GM18519 (cell line): ENCODE data around the gene CMYA5.
"Not testable (repeated sequence)": the region's sequence is repeated elsewhere in the genome, so short reads cannot be mapped to it uniquely, and the experiment has no call there.

ENCODE experiments used
- ATAC-seq: cut with Tn5 transposase; IDR thresholded peaks from one replicate; pipeline ENCODE4 v1.9.1; 2021; ENCODE audit warnings: mild to moderate bottlenecking, moderate library complexity; ENCODE audit not compliant: unreplicated experiment, low FRiP score

The CMYA5 gene

DNA sequence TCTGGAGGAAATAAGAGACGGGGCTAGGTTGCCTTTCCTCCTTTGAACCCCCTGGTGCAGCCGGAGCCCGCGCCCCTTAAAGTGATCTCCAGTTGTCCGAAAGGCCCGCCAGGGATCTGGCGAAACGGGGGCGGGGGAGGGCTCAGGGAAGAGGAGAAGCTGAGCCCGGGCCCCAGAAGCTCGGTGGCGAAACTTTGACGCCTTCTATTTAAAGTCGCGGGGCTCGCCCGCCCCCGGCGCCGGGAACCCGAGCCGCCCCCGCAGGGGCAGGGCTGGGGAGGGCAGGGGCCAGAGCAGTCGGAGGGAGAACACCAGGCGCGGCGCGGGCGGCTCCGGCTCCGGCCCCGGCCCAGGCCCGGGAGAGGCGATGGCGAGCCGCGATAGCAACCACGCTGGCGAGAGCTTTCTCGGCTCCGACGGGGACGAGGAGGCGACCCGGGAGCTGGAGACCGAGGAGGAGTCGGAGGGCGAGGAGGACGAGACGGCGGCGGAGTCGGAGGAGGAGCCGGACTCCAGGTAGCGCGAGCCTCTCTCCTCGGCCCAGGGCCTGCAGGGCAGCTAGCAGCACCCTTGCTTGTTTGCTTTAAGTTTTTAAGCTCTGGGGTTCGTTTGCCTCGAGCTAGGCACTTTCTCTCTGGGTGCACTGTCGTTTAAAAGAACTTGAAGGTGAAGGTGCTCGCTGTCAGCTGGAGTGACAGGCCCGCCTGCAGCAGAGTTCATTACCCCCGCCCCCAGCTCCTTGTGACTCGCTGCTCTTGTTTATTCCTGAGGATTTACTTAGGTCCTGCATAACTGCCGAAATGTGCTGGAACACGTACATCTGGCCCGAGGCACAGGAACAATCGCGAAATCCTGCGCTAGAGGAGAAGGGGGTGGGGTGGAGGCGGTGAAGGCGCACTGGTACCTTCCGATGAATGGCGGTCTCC is at the start of gene CMYA5:
Gene CMYA5 (plus strand): TSS at position 296 of the 926 bp plus-strand sequence. CDS start 72 bp downstream, at position 368.
- no peak for ATAC-seq

DNA sequence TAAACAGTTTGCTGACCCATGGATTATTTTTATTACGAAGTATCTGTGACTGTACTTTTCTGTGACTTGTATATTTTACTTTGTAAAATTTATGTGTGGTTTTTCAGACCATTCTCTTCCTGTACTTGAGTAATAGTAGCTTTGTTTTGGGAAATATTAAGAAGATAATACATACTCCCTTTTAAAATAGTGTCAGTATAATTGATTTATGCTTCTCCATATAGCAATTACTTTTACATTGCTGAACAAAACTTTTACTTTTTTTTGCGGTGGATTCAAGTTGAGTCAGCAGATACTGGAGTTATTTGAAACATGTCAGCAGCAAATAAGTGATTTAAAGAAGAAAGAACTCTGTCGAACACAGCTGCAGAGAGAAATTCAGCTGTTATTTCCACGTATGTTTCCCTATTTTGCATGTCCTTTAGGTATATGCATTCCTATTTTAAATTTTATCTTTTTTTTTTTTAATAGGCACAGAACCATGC is 49.0 kb upstream of the CMYA5 start:
- ATAC-seq = no peak

DNA sequence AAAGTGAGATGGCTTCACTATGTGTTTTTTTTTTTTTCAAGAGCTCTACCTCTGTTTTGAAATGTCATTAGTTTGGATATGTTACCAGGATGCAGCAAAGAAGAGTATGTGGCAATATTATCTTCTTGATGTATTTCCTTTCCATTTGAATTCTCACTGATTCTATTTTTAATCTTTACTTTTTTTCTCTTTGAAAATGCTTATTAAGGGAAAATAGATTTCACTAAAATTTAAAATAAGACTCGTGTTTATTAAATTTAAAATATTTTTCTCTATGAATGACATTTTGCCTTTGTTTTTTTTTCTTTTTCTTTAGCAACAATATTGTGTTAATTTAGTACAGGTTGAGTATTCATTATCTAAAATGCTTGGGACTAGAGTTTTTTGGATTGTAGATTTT is 48.2 kb upstream of the CMYA5 start:
- ATAC-seq = no peak

DNA sequence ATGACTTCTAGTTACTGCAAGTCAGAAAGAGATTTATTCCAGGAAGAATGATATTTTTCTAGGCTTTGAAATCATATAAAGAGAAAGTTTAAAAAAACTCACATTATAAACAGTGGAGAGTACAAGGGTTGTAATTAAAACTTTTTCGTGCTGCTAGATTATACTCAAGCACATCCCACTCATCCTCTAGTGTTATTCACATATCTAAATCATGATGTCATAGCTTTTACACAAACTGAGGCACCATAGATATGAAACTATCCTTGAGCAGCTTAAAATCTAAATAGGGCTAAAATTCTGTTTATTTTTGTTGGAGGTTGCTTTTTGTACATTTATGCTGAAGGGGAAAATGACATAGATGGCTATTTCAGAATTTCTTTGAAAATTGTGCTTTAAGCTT is 47.4 kb upstream of the CMYA5 start:
- ATAC-seq = no peak

DNA sequence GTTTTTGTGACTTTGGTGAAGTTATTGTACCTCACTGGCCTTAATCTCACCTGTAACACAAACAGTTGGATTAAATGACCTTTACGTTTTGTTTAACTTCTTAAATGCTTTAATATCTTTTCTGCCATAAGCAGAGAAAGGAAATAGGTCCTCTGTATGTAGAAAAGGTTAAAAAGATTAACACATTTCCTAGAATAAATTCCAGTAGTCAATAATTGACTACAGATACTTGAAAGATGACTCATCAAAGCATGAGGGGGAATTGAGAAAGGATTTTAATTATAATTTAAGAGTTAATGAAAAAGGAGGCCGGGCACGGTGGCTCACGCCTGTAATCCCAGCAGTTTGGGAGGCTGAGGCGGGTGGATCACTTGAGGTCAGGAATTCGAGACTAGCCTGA is 35.8 kb upstream of the CMYA5 start:
- ATAC-seq = no peak

GRCh38 chr5:79663212-79663611 is 26.4 kb upstream of the CMYA5 start:
- ATAC-seq = no peak

DNA sequence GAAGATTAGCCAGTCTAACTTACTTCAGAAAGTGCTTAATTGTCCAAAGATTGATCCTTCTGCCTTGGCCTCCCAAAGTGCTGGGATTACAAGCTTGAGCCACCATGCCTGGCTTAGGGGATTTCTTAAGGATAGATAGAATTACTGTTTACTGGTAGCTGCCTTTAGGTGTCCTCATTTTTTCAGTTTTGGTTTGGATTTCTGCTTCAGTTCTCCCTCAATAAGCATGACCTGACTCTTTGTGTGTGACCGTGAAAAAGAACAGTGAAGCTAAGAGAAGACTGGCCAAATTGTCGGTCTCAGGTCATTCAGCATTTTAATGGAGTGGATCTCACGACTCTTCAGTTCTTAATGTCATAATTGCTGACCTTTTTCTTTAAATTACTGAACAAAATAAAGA is 22.9 kb upstream of the CMYA5 start:
- ATAC-seq = no peak

DNA sequence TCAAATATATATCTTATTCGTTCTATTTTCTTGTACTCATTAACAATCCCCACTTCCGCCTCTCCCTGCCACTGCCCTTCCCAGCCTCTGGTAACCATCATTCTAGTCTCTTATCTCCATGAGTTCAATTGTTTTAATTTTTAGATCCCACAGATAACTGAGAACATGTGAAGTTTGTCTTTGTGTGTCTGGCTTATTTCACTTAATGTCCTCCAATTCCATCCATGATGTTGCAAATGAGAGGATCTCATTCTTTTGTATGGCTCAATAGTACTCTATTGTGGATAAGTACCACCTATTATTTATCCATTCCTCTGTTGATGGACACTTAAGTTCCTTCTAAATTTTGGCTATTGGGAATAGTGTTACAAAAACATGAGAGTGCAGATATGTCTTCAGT is 17.2 kb upstream of the CMYA5 start:
- no peak for ATAC-seq

DNA sequence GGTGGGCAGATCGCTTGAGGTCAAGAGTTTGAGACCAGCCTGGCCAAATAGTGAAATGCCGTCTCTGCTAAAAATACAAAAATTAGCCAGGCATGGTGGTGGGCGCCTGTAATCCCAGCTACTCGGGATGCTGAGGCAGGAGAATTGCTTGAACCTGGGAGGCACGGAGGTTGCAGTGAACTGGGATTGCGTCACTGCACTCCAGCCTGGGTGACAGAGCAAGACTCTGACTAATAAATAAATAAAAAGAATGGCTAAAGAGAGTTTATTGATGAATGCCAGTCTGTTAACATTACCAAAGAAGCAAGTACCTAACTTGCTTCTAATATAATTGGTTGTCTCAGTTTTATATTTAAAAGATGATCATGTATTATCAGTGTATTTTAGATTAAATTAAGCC is 13.3 kb upstream of the CMYA5 start:
- ATAC-seq = not testable (repeated sequence)

- ATAC-seq = not testable (repeated sequence)
Observed at GRCh38 chr5:79682102-79682501, 7.5 kb upstream of the CMYA5 start.

GRCh38 chr5:79684782-79685181 is 4.9 kb upstream of the CMYA5 start:
- no peak for ATAC-seq

- ATAC-seq = no peak
Observed at GRCh38 chr5:79685627-79686026, 4.0 kb upstream of the CMYA5 start.

- no peak for ATAC-seq
Observed at GRCh38 chr5:79686799-79687198, 2.8 kb upstream of the CMYA5 start.

DNA sequence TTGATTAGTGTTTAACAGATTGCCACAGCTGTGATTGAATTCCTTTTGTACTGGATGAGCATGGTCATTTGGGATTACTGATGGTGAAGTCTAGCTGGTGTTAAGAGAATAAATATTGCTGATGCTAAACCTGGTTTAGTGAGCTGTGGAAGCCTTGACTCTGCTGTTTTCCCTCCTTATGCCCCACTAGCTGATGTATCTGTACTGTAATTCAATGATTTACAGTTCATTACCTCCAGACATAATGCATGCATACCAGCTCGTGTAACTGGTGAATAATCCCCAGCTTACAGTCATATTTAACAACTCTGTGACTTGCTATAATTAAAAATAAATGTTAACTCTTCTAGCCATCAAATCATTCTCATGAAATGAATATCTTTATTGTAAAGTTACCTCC is 1.7 kb upstream of the CMYA5 start:
- ATAC-seq = no peak

DNA sequence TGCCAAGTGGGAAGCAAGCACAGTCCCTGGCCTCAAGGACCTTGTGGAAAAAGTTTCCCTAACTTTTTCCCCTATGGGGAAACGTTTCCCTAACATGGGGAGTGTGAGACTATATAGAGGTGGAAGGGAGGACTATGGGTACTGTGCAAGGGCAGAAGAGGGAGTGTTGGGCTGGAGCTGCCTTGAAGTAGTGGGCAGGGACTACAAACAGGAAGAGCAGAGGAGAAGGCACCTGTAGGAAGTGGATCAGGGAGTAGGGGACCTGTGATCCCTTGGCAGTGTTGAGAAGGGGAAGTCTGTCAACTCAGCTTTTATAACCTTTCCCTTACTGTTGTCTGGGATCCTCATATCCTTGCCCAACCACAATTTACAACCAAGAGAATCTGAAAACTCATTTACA is 1.4 kb downstream of the CMYA5 start:
- ATAC-seq = no peak

DNA sequence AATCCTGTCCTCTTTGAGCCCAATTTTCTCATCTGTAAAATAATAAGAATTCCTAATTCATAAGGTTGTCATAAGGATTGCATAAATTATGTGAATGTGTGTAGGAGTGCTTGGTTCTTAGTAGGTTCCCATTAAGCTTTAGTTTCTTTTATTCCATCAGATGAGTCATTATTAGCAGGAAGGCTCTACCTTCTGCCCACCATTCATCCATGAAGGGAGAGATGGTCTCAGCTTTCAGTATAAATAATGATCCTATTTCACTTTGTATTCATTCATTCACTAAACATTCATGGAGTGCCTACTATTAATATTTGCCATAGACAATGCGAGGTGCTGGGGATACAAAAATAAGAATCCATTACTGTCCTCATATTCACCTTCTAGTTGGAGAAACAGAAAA is 3.0 kb downstream of the CMYA5 start:
- ATAC-seq = no peak

DNA sequence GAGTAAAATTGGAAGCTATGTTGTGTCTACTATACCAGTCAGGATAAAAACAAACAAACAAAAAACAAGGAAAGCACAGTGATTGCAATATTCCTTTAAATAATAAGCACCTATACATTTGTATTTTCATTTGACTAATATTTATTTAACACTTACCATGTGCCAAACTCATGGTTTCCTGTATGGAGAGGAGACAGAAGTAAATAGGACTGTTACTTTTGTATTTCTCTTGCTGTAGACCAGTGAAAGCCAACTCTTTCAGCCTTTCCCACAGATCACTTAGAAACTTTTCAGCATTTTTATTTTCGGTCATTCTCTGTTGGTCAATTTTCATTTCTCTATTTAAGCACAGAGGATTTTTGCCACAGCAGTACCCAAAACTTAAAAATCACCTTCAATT is 4.5 kb downstream of the CMYA5 start:
- ATAC-seq = no peak

GRCh38 chr5:79694652-79695051 is 5.0 kb downstream of the CMYA5 start:
- ATAC-seq = no peak

DNA sequence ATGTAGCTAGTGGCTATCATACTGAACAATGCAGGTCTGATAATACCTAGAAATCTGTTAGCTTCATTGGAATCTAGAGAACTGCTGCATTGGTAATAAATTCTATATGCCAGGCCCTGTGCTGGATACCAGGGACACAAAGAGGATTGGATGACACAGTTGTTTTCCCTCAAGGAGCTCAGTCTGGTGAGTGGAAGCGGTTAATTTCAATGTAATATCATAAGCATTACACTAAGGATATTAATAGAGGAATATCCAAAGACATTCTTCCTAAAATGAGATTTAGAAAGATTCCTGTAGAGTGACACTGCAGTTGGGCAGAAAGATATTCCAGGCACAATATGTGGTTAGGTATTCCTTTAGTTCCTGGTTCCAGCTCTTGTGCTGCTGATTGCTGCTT is 5.9 kb downstream of the CMYA5 start:
- no peak for ATAC-seq

DNA sequence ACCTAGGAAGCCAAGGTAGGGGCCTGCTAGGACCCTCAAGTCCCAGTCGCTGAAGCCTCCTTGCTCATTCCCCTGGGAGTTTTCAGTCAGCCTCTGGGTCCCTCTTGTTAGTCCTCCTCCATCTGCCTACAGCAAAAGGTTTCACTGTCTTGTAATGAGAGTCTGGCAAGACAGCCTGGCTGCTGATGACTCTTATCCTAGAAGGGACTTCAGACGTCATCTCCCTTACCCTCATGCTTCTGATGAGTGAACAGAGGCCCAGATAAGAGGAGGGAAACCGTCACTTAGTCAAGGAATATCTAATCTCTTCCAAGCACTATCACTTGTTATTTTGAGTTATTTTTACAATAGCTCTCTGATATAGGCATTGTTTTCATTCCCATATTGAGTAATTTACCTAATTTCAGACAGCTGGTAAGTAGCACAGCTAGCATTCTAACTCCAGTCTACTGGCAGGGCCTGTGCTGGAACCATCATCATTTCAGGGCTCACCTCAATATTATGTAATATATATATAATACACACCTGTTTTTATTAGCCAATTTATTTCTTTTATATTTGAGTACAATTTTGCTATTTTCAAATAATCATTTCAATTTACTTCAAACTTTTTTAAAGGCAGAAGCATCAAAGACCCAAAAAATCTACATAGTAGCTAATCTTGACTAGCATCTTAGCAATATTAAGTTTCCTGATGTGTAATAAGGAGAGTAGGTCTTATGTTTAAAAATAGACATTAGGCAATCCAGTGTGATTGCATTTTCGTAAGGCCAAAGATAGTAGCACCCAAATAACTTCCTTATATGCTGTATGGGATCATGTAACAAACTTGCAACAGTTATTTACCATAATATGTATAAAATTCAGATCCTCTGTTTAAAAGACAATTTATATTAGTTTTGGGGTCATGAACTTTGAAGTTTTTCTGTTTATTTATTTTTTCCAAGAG is 7.9 kb downstream of the CMYA5 start:
- no peak for ATAC-seq

DNA sequence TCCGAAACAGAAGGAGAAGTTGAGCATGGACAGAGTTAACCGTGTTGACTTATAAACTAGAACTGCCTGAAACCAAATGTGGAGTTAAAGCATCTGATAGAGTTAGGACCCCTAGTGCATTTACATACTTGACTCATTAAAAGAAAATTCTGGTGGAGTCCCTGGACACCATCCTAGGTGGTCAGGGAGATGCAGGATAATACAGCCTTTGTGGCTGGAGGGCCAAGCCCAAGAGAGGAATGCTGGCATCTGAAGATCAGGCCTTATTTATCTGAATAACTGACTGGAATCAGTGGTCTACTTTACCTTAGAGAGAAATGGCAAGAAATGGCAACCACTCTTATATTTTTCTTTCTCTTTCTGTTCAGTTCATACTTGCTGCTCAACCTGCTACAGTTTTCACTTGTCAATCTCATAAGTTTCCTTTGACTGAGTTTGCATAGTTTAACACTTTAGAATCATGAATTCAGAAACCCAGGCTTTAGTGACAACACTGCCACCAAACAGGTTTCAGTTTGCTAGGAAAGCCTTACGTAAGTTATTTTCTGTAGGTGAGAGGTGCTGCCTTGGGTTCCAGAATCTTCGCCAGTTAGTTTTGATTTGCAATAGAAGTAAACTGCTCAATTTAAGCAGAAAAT is 10.2 kb downstream of the CMYA5 start:
- ATAC-seq = peak; percentile 76
